GM18508 (cell line): ENCODE results near the gene FAM217B.

Source experiments
- ATAC-seq: cut with Tn5 transposase; IDR thresholded peaks from one replicate; pipeline ENCODE4 v1.9.1; 2021; ENCODE audit warnings: moderate number of reproducible peaks; ENCODE audit not compliant: insufficient read depth, unreplicated experiment

FAM217B gene

DNA sequence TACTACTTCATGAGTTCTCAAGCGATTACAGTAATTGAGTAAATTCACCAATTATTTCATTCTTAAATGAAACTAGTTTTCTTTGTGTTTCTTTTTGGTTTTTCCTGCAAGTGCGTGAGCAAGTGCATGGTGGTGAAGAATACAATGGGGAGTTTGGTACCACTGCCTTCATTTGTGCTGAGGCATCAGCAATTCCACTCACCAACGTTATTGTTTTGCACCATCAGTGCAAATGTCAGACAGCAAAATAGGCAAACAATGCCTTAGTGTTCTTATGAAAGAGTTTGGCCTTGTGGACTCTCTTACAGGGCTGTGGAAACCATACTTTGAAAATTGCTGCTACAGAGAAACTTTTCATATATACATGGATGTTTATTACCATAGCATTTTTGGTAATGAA lies 26.2 kb downstream of the FAM217B start:
- no peak for ATAC-seq

GRCh38 chr20:59971428-59971827 lies 31.2 kb downstream of the FAM217B start:
- ATAC-seq: no peak

DNA sequence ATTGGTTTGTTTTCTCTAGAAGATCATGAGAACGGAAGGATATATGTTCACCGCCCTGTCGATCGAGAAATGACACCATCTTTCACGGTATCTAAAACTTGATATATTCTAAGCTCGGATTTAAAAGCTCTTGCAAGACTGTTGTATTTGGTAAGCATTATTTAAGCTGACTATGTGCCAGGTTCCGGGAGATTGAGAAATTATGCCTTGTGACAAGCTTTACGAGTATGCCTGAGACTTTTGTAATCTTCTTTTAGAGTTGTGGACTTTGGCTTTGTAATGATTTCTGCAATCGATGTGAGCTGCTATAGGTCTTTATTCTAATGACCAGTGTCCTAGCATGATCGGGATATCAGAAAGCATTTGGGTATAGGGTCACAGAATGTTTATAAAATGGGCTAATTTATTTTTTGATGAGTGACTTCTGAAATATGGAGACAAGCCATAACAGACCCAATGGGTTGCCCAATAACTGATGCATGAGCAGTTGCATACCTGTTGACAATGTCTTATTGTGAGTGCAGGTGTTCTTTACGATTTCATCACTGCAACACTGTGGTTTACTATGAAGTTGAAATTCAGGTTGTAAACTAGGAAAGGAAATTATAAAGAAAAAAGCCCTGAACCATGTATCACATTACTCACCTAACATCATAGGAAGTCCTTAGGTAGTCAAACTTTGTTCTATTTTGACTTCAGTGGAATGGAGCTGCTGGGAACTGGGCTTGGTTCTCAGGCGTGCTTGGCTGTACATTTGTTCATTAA lies 32.0 kb downstream of the FAM217B start:
- ATAC-seq: no peak

DNA sequence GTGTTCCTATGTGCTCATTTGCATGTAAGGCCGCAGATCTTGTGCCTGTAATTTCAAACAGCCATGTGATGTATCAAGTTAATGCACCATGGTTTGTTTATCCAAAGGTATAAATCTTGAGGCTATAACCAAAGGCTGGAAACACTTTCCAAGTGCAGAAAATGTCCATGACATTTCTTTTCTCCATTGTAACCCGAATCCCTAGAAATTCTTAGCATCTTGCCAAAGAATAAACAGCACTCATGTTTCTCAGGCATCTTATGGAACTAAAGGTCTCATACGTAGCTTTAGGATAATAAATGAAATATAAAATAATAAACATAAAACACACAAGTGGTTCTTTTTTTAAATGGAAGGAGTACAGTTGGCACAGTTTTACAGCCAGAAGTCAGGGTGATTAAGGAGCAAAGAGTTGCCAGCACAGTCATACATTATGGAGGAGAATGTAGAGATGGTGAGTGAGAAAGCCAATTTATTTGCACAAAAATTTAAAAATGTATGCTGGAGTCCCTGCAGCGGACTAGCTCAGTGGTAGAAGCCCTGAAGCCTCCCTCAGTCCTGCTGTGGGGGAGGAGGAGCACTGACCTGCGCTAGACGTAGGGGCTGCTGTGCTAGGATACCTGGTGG lies 36.1 kb downstream of the FAM217B start:
- no peak for ATAC-seq

DNA sequence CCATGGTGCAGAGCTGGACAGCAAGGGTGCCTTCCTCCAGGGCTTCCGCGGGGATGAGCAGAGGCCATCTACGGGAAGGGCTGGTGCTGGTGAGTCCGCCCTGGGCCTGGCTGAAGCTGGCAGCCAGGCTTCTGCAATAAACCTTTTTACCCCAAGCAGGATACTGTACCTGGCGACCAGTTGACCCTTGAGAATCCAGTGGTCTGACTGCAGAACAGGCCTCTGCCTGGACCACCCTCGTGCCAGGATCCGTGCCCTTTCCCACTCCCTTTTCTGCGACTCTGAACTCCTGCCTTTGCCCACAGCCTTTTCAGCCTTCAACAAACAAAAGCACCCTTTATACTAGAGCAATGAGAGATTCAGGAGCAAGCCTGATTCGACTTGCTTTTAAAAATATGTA lies 36.9 kb downstream of the FAM217B start:
- ATAC-seq: no peak

- no peak for ATAC-seq
Observed at GRCh38 chr20:59983076-59983475, 42.9 kb downstream of the FAM217B start.

DNA sequence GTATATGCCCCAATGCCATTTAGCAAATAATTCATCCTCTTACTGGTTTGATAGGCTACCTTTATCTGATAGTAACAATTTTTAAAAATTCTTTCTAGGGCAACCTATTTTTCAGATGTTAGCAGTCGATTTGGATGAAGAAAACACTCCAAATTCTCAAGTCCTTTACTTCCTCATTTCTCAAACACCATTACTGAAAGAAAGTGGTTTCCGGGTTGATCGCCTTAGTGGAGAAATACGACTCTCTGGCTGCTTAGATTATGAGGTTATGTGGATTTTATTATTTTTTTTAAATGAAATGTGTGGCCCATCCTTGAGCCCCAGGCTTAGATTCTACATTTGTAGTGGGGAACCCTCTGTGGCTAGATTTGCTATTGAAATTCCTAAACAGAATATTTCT lies 44.4 kb downstream of the FAM217B start:
- no peak for ATAC-seq

- no peak for ATAC-seq
Observed at GRCh38 chr20:59985164-59985563, 45.0 kb downstream of the FAM217B start.

GRCh38 chr20:59985864-59986263 lies 45.7 kb downstream of the FAM217B start:
- ATAC-seq: no peak

DNA sequence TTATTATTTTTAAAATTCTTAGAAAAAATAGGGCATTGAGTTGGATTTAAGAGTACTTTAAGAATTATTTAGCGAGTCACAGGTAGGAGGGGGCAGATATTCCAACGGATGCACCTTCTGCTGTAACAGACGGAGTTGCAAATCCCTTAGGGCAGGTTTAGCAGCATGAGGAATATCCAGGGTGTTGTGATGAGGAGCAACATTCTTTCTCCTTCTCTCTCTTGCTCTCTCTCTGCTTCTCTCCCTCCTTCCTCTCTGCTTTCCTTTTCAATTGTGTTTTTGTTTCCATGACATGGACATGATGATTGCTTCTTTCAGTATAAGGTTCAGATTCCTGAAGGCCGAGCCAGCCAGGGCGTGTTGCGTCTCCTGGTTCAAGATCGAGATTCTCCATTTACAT lies 46.9 kb downstream of the FAM217B start:
- ATAC-seq: no peak

DNA sequence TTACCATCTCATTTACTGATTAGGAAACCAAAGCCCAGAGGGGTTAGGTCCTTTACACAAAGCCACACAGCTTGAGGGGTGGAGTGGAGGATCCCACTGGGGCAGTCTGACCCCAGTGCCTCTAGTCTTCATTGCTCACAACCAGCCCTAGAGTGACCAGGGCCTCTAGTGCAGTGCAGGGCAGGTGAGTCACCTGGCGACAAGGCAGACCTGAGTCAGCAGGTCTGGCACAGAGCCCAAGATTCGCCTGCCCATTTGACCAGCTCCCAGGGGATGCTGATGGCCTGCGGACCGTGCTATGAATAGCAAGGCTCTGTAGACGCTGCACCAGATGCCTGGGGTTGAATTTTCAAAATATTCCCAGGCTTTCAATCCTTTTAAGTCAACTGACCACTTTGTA lies 48.0 kb downstream of the FAM217B start:
- no peak for ATAC-seq

DNA sequence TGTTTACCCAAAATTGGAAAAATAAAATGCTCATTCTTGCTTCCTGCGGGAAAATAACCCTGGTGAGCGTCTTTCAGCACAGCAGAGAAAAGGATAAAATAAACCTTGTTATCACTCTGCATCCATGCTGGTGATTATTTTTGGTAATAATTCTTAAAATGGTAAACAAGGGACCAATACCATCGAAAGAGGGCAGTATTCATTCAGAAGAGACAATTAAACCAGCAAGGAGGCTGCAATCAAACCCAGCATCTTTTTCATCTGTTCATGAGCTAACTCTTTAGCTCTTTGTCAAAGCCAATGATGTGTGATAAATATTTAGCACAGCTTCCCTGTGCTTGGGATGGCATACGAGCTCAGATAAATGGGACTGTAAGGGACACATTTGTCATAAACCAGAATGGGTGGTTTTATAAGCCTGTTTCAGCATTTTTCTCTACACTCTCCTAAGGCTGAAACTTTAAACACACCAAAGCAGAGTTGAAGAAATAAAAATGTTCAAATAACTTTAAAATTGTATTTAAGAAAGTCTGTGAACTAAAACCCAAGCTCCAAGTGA lies 52.4 kb downstream of the FAM217B start:
- no peak for ATAC-seq

DNA sequence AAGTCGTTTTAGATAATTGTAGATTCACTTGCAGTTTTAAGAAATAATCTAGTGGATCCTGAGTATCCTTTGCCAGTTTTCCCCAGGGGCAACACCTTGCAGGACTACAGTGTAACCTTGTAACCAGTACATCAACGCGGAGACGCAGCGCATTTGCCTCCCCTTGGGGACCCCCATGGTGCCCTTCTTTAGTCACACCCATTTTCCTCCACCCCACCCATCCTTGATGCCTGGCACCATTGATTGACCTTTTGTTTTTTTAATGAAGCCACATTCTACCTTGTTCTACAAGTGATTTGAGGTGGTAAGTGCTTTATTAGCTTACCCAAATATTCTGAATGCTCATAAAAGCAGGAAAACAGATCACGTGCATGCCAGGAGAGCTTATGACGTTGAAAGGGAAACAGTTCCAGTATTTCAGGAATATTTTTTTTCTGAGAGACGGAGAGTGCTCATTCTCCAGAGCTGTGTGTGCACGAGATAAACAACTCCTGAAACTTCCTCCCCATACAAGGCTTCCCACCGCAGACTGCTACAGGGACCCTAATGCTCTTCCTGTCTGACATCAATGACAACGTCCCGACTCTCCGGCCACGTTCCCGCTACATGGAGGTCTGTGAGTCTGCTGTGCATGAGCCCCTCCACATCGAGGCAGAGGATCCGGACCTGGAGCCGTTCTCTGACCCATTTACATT lies 53.7 kb downstream of the FAM217B start:
- no peak for ATAC-seq

GRCh38 chr20:59994697-59995122 lies 54.5 kb downstream of the FAM217B start:
- no peak for ATAC-seq

- ATAC-seq: no peak
Observed at GRCh38 chr20:59996108-59996507, 55.9 kb downstream of the FAM217B start.

DNA sequence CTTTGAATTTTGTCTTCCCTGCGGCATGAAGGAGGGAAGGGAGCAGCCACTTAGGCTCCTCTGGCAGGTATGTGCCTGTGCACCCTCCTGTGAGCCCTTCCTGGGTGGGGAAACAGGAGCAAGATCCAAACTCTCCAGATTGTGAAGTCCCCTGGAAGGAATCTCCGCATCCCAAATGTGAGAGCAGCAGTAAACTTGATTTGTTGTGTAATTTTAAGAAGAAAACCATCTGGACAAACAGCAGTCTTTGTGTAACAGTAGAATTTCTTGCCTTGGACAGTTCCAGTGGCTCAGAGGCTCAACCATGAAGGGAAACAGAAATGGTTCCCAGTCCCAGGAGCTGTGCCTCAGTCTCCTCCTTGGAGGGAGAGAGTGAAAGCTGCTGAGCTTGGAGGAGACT lies 57.7 kb downstream of the FAM217B start:
- no peak for ATAC-seq
